ENCODE data around the gene GALNT9.
"Not testable (repeated sequence)": the region's sequence is repeated elsewhere in the genome, so short reads cannot be mapped to it uniquely, and the experiment has no call there.

The GALNT9 gene

DNA sequence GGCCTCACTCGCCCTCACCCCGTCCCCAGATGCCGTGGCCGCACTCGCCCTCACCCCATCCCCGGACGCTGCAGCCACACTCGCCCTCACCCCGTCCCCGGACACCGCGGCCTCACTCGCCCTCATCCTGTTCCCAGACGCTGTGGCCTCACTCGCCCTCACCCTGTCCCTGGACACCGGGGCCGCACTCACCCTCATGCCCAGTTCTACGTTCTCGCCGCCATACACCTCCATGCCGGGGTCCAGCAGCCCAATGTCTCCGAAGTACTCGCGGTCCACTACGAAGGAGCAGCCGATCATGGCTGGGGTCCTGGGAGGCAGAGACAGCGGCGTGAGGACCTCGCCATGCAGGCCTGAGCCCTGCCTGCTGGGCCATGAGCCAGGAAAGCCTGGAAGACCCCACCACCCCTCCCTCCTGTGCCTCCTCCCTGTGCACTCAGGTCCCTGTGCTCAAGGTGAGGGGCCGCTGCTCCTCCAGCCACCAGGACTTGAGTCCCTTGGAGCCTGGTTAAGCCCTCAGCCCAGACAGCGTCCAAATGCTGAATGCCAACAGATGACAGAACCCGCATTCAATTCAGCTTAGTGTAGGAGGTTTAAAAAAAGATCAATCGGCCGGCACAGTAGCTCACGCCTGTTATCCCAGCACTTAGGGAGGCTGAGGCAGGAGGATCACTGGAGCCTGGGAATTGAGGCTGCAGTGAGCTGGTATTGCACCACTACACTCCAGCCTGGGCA, 81.5 kb downstream of the GALNT9 start:
- no peak for DNase-seq

DNA sequence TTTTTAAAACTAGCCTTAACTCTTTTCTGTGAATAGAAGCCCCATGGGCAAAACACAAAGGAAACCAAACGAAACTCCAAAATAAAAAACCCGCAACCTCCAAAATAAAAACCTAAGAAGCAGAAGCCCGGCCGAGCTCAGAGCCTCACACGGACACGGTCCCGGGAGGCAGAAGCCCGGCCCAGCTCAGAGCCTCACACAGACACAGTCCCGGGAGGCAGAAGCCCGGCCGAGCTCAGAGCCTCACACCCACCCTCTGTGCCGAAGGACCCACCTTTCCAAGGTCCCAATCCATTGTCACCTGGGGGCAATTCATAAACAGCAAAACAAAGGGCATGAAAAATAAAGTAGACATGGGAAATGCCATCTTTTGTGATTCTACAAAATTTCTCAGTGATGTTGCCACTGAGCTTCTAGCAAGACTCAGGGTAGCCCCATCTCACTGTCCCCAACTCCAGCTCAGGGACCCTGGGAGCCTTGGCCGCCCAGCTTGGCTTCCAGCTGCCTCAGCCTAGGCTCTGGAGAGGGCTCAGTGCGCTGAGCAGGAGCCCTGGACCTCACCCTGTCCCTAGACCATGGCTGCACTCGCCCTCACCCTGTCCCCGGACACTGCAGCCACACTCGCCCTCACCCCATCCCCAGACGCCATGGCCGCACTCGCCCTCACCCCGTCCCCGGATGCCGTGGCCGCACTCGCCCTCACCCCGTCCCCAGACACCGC, 82.2 kb downstream of the GALNT9 start:
- DNase-seq, result no peak

DNA sequence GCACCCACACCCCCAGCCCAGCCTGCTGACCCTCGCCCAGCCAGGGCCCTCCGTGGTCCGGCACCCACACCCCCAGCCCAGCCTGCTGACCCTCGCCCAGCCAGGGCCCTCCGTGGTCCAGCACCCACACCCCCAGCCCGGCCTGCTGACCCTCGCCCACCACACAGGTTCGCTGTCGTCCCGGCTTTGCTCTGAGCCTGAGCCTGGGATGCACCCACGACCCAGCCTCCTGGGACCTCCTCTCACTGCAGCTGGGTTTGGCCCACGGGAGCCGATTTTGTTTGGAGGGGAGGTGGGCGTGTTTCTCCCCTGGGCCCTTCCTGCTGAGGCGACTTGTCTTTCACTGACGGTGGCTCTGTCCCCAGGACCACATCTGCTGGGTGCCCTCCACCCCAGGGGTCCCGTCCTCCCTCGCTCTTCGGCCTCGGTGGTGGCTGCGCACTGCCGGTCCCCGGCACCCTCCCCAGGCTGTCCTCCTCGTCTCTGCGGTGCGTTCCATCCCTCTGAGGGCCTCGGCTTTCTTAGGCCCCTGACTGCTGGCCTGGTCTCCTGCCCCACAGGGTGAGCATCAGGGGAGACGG, 83.8 kb downstream of the GALNT9 start:
- DNase-seq, result no peak

DNA sequence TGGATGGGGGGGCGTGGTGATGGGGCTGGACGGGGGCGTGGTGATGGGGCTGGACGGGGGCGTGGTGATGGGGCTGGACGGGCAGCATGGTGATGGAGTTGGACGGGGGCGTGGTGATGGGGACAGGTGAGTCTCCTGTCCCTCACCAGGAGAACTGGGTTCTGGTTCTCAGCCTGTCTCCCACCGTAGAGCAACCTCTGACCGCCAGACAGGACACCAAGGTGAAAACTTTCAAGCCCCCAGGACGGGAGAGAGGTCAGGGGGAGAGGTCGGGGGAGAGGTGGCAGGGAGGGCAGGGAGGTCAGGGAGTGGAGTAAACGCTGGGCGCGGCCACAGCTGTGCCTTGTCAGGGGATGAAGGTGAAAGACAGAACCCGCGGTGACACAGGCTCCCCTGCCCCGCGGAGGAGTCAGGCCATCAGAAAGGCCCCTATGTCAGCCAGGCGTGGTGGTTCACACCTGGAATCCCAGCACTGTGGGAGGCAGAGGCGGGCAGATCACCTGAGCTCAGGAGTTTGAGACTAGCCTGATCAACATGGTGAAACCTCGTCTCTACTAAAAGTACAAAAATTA, 84.6 kb downstream of the GALNT9 start:
- no peak for DNase-seq

DNA sequence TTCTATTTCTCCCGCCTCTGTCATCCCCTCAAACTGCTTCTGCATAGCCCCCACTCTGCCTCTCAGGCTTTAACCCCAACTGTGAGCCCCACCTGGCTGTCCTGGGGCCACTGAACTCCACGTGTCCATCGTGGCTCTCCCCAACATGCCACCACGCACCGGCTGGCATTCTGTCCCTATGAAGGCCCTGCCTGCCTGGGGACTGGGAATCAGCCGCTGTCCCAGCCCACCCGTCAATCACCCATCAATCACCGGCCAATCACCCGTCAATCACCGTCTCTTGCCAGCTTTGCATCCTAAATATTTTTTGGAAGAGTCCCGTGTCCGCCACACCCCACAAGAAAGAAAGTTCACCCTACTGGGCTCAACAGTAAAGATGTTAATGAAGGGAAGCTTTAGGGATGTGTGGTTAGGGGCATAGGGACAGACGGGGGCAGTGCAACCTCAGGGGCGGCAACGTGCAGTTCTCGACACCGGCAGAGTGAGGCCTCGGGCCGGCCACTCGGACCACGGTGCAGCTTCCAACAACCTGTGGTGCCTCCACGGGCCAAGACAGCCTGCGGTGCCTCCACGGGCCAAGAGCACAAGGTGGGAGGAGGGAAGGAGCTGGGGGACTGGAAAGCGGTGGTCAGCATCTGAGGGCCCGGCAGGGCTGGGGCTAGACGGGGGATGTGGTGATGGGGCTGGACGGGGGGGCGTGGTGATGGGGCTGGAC, 85.6 kb downstream of the GALNT9 start:
- DNase-seq, result no peak

DNA sequence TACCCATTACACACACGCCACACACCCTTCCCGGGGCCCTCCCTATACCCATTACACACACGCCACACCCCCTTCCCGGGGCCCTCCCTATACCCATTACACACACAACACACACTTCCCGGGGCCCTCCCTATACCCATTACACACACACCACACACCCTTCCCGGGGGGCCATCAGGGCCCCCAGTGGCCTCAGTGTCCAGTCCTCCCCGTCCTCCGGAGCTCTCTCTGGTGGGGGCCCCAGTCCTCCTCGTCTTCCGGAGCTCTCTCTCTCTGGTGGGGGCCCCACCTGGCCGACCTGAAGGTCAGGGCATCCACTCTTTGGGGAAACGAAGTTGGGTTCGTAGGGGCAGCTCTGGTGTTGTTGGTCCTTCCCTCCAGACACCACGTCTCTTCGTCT, 86.2 kb downstream of the GALNT9 start:
- not testable (repeated sequence) for DNase-seq

DNA sequence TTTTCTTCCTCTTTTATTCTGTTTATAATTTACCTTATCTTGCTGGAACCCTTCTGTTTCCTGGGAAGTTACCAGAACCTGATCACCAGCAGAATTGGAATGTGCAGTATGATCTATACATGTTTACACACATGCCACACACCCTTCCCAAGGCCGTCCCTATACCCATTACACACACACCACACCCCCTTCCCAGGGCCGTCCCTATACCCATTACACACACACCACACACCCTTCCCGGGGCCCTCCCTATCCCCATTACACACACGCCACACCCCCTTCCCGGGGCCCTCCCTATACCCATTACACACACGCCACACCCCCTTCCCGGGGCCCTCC, 88.8 kb downstream of the GALNT9 start:
- DNase-seq, result not testable (repeated sequence)

DNA sequence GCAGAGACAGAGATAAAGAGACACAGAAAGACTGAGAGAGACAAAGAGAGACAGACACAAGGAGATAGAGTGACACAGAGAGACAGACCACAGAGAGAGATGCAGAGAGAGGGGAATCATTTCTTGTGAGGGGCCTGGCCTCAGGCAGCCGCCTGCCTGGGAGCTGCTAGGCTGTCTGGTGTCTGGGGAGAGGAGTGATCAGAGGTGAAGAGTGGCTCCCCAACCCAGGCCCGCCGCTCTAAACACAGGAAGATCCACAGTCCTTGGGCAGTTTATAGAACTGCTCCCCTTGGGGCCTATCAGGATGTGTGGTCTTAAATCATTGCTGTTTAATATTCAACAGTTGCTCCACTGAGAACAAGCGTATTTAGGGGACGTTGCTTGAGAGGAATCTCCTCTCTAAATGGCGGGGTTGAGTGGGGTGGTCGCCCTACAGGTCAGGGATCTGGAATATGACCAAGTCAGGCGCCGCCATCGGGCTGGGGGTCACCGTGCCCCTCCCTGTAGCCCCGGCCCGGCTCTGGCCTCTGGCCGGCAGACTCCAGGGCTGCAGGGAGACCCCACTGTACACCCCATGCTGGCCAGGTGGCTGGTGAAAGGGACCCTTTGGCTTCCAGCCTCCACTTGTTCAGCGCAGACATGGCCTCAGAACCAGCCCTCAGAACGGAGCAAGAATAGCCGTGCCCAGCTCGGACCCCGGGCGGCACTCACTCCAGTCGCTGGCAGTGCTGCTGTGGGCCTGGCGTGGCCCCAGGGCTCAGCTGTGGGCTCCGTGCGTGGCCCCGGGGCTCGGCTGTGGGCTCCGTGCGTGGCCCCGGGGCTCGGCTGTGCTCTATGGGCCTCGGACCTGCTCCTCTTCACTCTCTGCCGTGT, 89.4 kb downstream of the GALNT9 start:
- DNase-seq, result no peak

DNA sequence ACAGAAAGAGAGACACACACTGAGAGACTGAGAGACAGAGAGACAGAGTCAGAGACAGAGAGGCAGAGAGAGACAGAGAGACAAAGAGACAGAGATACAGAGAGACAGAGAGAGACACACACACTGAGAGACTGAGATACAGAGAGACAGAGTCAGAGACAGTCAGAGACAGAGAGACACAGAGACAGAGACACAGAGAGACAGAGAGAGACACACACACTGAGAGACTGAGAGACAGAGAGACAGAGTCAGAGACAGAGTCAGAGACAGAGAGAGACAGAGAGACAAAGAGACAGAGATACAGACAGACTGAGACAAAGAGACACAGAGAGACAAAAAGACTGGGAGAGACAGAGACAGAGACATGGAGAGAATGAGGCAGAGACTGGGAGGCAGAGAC, 90.0 kb downstream of the GALNT9 start:
- DNase-seq, result no peak

DNA sequence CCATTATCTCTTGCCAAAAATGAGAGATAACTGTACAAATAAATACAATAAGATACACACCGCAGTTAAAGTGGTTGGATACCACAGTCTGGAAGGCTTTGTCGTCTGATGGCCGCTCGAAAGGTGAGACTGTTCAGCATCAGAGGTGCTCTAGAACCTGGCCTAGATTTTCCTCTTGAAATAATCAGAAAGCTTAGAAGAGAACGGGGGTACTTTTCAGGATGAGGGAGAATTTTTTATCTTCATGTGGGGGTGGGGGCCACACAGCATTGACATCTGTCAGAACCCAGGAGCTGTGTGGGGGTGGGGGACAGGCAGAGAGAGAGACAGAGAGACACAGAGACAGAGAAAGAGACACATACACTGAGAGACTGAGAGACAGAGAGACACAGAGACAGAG, 90.5 kb downstream of the GALNT9 start:
- no peak for DNase-seq

DNA sequence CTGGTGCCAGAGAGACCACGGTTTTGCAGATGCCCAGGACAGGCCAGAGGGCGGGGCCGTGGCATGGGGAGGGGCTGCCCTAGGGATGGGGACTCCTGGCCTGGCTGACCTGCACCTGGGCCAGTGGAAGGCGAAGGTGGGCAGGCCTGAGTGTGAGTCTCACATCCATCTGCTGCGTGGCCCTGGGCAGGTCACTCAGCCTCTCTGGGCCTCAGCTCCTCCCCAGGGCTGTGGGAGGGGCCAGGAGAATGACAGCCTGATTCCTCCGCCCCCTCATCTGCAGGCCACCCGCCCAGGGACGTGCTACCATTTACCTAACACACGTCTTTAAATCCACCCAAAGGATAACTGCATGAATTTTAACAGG, 90.9 kb downstream of the GALNT9 start:
- DNase-seq, result no peak

DNA sequence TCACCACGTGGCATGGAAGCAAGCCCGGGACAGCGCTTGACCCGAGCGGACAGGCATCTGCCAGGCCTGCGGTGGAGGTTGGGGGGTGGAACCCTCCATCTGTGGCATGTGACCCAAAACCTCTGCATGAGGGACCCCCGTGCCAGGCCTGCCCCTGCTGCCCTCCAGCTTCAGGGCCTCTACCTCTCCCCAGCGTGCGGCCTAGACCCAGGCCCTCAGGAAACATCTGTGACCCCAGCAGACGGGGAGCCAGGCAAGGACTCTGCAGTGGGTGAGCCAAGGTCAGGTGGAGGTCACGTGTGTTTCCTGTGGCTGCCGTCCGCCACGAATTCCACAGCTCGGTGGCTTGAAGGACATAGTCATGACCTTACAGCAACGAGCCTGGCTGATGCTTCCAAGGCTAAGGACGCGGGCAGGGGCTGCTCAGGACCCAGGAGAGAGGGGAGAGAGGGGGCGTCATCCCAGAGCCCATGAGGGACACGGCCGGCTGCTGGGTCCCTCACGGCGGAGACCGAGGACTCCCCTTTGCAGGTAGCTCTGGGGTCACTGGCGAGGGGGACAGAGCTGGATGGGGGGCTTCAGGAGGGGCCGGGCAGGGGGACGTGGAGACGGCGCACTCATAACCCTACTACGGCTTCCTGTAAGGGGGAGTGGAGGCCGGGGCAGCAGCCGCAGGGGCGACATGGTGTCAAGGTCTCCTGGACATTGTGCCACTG, 91.5 kb downstream of the GALNT9 start:
- no peak for DNase-seq

DNA sequence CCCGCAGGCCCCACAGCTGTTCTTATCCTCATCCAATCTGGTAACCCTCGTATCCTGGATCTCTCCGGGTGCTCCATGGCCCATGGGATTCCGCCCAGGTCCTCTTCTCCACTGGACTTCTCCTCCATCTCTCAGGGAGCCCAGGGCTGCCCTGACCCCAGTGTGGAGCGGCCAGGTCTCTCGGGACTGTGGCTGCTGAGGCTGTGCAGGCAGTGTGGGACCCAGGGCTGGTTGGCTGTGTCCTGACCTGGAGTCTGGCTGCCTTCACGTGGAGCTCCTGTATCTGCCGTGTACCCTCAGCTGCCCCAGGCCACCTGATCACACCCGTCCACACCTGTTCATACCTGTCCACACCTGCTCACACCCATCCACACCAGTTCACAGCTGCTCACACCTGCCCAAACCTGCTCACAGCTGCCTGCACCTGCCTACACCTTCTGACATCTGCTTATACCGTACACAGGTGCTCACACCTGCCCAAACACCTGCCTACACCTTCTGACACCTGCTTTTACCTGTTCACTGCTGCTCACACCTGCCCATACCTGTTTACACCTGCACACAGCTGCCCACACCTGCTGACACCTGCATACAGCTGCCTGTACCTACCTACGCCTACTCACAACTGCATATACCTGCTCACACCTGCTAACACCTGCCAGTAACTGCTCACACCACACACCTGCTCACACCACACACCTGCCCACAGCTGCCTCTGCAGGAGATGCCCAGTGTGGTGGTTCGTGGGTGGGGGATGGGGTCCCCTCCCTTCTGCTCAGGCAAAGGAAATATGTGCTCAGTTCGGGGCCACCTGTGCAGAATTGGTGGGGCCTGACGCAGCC, 92.2 kb downstream of the GALNT9 start:
- DNase-seq, result no peak

DNA sequence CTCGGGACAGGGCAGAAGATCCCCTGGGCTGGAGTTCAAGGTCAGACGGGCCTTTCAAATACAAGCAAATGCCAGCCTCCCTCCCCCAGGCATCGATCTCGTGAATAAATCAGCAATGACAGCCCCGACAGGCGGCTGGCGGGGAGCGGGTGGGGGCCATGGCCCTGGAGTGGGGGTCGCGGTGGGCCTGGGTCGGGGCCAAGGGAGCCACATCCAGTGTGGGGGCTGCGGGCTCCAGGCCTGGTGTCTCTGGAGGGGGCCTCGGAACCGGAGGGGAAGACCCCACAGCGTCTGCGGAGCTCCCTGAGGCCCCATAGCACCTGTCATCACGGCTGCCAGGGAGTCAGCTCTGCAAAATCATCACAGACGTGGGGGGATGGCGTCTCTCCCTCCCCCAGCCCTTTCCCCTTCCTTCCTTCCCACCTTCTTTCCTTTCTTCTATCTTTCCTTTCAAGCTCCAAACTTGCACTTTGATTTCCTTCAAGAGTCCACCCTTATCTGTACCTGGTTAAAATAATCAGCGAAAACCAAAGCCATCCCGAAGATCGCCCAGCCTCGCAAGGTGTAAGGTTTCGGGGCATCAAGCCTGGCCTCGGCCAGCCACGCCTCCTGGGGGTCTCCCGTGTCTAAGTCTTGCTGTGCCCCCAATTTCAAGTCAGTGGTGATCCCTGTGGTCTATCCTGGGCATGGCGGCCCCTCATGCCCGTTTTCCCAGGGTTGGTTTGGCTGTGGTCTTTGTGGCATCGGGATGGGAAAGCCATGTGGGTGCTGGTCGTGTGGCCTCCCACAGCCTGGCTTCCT, 93.1 kb downstream of the GALNT9 start:
- no peak for DNase-seq

DNA sequence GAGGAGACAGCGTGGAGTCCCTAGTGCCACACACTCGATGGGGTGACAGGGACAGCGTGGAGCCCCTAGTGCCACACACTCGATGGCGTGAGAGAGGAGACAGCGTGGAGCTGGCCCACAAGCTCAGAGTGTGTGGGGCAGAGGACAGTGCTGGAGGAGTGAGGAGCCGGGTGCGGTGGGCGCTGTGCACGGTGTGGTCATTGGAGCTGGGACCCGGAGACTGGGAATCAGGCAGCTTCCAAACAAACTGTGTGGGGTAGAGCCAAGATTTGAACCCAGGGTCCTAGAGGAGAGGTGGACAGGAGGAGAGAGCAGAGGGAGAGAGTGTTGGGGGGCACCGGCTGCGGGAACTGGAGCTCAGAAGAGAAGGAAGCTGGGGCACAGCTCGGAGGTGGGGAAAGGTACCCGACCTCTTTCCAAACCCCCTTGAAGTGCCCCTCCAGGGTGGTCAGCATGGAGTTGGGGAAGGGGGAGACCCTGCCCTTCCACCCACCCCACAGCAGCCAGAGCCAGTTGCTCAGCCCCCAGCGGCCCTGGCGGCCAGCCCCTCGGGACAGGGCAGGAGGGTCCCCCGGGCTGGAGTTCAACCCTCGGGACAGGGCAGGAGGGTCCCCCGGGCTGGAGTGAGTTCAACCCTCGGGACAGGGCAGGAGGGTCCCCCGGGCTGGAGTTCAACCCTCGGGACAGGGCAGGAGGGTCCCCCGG, 94.1 kb downstream of the GALNT9 start:
- no peak for DNase-seq

DNA sequence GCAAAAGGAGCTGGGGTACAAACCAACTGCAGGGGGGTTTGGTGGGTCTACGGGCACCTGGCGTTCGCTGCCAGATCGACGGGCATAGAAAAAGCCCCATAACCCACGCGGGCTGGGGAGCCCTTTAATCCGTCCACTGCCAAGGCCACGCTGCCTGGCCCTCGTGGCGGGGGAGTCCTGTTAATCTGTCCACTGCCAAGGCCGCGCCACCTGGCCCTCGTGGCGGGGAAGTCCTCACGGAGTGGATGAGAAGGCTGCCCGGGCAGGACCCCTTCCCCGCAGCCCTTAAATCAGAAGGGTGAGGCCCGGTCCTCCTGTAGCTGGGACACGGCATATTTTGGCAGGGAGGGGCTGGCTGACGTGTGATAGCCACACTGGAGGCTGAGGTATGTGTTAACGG, 99.0 kb downstream of the GALNT9 start:
- DNase-seq, result no peak

DNA sequence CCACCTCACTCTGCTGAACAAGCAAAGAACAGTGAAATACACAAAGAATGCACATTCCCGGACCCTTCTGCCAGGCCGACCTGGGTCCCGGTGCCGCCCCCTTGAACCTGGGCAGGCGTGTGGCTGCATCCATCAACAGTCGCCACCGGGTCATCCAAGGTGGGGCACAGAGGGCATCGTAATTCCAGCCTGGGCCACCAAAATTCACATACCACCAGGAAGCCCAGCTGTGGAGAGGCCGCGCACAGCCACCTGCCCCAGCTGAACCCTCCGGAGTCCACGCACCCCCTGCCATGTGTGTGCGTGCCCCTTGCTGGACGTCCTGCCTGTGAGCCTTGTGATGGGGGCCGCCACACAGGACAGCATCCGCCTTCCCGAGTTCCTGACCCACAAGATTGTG, 99.5 kb downstream of the GALNT9 start:
- no peak for DNase-seq

DNA sequence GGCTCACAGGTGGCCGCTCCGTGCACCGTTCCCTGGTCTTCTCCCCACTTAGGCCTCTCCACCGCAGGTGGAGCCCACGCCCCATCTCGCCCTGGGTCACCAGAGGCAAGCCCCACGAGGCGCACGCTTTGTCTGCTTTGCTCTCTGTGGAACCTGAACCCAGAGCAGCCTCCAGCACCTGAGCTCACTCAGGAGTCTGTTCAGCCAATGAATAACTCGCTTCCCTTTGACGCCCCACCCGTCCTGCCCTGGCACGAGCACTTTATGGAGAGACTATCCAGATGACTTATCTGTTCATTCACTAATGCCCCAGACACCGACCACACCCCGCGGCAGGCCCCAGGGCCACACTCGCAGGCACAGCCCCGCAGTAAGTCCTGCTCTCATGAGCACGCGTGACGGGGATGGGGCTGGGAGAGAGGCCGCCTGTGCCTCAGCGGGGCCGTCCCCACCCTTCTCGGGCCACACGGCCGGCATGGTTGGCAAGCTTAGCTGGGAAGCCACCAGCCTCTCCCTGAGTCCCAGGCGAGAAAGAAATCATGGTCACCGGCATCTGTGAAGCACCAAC, 100.1 kb downstream of the GALNT9 start:
- no peak for DNase-seq
